GM11168 (cell line): Measurements from ENCODE around the gene RPL18.
"Not testable (repeated sequence)": the region's sequence is repeated elsewhere in the genome, so short reads cannot be mapped to it uniquely, and the experiment has no call there.

ENCODE experiments used
- in situ Hi-C: fragments of 300-500 bp; cut with MboI; formaldehyde crosslinking; loops from one replicate; pipeline ENCODE4 v1.12.0; 2022; ENCODE audit warnings: low sequenced_read_pairs; ENCODE audit not compliant: unreplicated experiment

The RPL18 gene

GRCh38 chr19:48644839-48645619 lies 26.1 kb upstream of the RPL18 start:
- in situ Hi-C loops: no loop called here

- in situ Hi-C loops: no loop called here
These were observed 25.4 kb upstream of the RPL18 start for GRCh38 chr19:48644355-48644754.

- in situ Hi-C loops: no loop called here
These were observed 23.9 kb upstream of the RPL18 start for GRCh38 chr19:48642862-48643261.

DNA sequence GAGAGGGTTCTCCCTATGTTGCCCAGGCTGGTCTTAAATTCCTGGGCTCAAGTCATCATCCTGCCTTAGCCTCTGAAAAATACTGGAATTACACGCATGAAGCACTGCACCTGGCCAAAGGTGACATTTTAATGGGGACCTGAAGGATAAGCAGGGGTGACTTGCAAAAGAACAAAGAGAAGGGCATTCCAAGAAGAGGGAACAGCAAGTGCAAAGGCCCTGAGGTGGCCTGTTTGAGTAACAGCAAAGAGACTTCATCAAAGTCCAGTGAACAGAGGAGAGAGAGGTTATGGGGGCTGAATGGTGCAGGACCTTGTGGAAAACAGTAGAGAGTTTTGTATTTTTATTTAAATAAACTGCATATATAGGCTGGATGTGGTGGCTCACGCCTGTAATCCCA lies 22.9 kb upstream of the RPL18 start:
- in situ Hi-C loops: no loop called here

DNA sequence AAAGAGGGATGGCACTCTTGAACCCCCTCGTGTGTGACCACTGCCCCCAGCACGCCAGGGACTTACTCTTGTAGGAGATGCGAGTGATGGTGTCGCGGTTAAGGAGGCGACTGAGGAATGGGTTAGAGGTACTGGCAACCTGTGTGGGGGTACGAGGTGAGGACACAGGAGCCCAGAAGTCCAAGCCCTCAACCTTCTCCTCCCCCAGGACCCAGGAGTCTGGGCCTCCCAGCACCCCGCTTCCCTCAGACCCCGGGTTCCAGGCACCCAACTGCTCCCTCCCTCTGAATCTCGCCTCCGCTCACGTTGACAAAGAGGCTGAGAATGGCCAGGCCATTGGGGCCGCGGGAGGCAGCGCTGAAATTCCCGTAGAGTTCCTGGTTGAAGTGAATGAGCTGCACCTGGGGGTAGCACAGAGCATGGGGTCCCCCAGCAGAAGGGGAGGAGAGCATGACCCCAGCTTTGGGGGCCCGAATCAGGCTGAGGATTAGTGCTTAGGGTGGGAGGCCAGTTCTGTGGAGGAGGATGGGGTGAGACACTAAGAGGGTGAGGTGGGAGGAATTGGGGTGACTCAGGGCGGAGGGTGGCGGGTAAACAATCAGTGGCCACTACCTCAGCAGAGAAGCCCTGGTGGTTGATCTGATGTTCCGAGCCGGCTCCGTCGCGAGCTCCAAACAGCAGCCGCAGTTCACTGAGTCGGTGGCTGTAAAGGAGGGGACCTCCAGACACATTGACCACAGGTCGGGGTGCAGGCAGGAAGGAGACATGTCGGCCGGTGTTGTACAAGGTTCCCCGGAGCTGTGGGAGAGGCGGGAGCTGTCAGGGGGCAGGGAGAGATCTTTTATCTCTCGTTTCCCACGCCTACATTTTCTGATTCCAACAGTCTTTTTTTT lies 20.8 kb upstream of the RPL18 start:
- in situ Hi-C loops: no loop called here

DNA sequence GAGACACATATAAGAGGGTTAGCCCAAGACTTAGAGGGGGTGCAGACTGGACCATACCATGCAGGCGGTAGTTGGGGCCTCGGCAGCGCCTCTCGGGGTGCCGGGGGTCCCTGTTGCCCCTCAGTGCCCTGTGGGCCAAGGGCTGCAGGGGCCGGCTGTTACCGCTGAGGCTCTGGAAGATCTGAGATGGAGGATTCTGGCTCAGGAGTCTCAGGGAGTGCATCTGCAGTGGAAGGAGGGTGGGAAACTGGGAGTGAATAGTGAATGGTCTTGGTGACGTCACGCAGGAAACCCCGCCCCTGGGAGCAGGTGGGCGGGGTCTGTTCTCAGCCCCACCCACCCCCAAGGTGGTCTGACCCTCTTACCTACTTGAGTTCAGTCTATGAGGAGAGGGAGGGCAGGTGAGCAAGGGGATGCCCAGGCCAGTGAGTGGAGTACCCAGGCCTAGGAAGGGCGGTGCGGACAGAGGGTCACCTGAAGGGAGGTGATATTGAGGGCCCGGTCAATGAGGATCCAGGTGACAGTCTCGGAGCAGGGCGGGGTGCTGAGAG lies 19.9 kb upstream of the RPL18 start:
- in situ Hi-C loops: no loop called here

- in situ Hi-C loops: no loop called here
These were observed 19.2 kb upstream of the RPL18 start for GRCh38 chr19:48637948-48638830.

DNA sequence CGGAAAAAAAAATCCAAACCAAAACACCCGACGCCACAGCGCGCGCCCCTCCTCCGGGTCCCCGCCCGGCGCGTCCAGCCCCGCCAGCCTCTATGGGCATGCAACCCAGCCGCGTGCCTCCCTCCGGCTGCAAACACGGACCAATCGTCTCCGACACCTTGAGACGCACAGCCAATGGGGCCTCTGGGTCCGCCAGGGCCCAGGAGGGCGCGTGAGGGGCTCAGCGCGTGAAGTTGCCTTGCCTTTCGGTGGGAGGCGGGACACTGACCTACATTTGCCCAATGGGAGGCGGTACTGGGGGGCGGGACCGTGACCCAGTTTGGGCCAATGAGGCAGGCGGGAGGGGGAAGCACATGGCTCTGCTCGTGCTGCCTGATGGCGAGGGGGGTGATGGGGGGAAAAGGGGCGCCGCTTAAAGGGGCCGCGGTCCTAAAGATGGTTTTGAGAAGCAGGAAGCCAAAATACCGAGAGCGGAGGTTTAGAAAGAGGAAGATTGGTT lies 18.5 kb upstream of the RPL18 start:
- in situ Hi-C loops: no loop called here

GRCh38 chr19:48636859-48637448 lies 18.0 kb upstream of the RPL18 start, which contains the start of gene DBP:
DBP (minus strand) TSS chr19:48637379; CDS start chr19:48636994, 385 bp downstream.
- in situ Hi-C loops: no loop called here

DNA sequence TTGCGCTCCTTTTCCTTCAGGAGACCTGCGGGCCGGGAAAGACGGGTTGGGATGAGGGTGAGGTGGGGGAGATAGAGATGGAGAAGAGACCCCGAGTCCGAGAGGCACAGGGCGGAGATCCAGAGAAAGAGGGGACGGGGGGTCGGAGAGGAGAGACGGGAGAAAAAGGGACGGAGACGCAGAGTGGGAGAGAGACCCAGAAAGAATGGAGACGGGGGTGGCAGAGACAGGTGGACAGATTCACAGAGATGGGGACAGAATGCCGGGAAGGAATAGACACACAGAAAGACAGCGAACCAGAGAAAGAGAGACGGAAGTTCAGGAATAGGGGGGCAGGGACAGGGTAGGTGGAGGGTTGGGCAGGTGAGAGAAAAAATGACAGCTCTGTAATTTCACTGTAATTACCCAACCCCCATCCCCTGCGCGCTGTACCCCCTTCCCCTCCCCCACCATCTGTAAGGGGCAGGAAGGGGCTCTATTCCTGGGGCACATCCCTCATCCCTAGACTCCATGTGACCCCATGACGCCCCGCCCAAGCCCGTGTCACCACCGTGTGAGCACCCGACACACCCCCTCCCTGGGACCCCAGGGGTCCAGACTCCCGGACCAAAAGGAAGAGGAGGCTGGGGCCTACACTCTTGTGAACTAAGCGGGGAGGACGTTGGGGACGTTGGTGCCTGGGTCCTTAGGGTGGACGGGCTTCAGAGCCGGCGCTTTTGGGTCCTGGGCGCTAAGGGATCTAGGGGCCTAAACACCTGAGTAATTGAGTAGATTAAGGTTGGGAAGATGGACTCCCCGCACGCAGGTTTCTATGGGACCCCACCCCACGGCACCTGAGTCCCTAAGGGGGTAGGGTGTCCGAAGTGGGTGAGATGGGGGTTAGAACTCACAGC lies 17.2 kb upstream of the RPL18 start:
- in situ Hi-C loops: no loop called here

- in situ Hi-C loops: no loop called here
These were observed 16.4 kb upstream of the RPL18 start for GRCh38 chr19:48635263-48635965.

GRCh38 chr19:48634424-48635262 lies 15.7 kb upstream of the RPL18 start:
- in situ Hi-C loops: no loop called here

GRCh38 chr19:48634036-48634342 lies 15.0 kb upstream of the RPL18 start:
- in situ Hi-C loops: no loop called here

DNA sequence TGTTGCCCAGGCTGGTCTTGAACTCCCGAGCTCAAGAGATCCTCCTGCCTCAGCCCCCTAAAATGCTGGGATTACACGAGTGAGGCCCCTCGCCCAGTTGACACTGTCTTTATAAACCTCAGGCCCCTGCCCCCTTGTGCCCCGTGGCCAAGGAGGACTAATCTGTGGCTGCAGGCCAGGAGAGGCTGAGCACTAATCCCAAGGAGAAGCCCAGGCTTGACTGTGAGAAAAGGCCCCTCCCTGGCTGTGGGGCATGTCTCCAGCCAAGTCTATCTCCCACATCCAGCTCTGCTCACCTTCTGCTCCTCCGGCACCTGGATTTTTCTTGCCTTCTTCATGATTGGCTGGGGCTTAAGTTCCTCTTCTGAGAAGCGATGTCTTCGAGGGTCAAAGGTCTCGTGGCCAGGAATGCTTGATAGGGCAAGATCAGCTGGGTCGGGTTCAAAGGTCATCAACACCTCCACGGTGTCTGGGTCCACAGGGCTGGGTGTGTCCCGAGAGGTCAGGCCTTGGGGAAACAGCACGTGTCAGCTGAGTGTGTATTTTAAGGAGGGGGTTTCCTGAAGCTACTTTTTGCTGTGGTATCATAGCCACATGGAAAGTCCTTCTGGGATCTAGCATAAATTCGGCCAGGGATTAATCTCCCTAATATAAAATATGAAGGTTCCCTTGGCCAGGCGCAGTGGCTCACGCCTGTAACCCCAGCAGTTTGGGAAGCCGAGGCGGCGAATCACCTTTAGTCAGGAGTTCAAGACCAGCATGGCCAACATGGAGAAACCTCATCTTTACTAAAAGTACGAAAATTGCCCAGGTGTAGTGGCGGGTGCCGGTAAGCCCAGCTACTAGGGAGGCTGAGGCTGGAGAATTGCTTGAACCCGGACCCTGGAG lies 14.4 kb upstream of the RPL18 start:
- in situ Hi-C loops: no loop called here

DNA sequence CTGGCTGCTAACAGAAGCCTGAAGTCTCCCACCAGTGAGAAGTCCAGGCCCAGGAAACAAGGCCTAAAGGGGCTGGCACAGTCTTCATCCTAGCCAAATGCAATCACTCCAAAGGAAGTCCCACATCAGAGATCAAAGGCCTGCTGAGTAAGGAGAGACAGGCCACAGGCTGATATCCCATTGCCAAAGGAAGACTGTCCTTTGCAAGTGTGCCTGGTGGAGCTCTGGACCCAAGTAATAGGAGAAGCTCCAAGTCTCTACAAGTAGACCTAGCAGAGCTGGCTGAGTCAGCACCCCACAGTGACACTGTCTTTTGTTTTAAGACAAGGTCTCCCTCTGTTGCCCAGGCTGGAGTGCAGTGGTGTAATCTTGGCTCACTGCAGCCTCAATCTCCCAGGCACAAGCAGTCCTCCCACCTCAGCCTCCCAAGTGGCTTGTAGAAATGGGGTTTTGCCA lies 13.7 kb upstream of the RPL18 start:
- in situ Hi-C loops: no loop called here

DNA sequence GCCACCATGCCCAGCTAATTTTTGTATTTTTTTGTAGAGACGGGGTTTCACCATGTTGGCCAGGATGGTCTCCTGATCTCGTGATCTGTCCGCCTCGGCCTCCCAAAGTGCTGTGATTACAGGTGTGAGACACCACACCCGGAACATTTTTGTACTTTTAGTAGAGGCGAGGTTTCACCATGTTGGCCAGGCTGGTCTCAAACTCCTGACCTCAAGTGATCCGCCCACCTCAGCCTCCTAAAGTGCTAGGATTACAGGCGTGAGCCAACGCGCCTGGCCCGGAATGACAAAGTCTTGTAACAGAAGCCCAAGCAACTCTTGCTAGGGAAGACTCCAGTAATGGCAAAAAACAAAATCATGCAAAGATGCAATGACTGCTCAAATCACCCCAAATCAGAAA lies 13.3 kb upstream of the RPL18 start:
- in situ Hi-C loops: not testable (repeated sequence)
